ELF-1 (cell line): ENCODE measurements around the gene PRSS3.
"Not testable (repeated sequence)": the region's sequence is repeated elsewhere in the genome, so short reads cannot be mapped to it uniquely, and the experiment has no call there.

Experiments used
- DNase-seq: peaks from one replicate; pipeline ENCODE4 v3.0.0-alpha.2; 2016; ENCODE audit warnings: low read depth, low spot score

The PRSS3 gene

DNA sequence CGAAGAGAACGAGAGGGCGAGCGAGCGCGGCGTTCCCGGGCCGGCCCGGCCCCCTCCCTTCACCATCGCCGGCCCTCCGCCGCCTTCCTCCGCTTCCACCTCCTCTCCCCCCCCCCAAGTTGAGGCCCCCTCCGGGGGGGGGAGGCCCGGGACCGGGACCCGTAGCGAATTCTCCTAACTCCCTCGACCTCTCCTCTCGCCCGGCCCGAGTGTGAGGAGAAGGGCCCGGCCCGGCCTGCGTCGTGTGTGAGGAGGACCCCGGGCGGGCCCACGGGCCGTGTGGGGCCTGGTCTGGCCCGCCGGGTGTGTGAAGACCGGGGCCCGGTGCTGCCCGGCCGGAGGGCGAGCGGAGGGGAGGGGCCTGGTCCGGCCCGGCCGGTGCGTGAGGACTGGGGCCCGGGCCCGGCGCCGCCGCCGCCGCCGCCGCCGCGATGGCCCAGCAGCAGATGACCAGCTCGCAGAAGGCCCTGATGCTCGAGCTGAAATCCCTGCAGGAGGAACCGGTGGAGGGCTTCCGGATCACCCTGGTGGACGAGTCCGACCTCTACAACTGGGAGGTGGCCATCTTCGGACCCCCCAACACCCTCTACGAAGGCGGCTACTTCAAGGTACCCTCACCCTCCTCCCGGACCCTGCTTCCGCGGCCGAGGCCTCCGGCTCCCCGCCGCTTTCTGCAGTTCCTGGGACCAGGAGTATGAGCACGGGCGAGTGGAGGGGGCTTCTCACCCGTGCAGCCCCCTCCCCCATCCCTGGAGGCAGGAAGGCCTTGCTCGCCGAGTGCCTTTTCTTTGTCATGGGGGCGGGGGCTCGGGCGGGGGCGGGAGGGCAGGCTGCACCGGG, 22.2 kb downstream of the PRSS3 start:
- peak; percentile 85 for DNase-seq

DNA sequence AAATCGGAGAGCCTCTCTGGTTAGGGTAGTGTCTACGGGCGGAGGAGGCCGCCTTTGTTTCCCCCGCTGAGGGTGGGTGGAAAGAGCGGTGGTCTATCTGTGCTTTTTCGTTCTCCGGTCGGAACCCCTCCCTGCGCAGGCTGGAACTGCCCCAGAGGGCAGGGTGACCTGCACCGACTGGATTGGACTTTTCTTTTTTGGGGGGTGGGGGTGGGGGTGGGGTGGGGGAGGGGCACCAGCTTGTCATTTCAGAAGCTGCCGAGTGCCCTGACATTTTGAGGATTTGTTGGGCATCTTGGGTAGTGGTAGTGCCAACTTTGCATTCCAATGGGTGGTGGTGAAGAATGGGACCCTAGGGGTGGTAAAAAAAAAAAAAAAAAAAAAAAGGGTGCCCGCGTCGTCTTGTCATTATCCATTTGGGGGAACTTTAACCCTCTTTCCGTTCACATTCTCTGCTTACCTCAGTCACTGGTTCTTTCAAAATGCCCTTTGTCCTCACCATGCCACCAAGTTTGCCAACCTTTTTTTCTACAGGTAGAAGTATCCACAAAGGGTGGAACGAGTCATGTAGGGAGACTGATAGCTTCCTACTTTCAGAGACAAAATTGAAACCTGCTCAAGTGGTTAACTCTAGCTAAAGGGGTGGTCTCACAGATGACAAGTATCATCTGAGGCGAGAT, 22.9 kb downstream of the PRSS3 start:
- DNase-seq: no peak

GRCh38 chr9:33818847-33819500, 23.6 kb downstream of the PRSS3 start:
- DNase-seq: no peak

DNA sequence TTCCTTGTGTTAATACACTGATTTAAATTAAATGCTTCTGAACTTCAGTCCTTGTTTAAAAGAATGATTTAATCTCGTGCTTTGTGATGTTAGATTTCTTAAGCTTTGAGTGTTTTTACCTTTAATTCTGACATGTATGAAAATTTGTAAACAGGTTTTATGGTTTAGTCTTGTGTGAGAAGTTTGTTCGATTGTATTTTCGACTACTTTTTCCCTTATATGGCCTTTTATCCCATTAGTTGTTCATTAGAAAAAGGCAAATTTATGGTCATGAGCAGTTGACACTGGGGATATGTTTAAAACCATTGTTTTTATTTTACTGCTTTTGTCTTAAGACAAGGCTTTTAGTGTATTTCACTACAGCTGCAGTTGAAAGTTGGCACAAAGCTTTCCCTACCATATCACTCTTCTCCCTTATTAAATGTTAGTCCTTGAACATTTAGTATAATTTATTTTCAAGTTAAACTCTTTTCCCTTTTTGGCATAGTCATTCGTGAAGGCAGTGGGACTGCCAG, 24.9 kb downstream of the PRSS3 start:
- no peak for DNase-seq

DNA sequence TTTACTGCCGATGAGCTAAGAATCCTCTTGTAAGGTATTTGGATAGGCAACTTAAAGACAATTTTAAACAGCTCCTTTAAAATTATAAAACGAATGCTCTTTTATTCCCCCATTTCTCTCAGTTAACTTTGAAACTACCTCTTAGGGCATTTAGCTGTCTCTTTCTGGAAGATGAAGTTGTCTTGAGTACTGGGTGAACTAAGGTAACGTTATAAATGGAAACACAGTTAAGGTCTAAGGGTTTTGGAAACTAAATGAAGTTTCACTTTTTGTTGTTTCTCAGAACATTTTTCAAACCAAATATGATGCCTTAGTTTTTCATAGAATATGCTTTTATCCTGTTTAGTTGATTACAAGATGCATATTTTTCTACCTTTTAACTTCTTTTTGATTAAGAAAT, 28.4 kb downstream of the PRSS3 start:
- no peak for DNase-seq

GRCh38 chr9:33827285-33827684, 31.9 kb downstream of the PRSS3 start:
- DNase-seq: not testable (repeated sequence)

- DNase-seq: not testable (repeated sequence)
Measured at GRCh38 chr9:33829641-33830230, 34.4 kb downstream of the PRSS3 start.

GRCh38 chr9:33835625-33836260, 40.4 kb downstream of the PRSS3 start:
- no peak for DNase-seq

GRCh38 chr9:33836261-33836660, 40.9 kb downstream of the PRSS3 start:
- not testable (repeated sequence) for DNase-seq

DNA sequence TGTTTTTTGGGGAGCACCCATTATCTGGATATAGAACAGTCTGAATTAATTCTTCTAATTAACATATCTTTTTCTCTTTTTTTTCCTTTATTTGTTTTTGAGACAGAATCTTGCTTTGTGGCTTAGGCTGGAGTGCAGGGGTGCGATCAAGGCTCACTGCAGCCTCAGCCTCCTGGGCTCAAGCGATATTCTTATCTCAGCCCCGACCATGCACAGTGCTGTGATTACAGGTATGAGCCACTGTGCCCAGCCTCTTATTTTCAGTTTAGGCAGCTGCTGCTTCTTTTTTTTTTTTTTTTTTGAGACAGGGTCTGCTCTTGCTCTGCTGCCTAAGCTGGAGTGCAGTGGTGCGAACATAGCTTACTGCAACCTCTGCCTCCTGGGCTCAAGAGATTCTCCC, 41.8 kb downstream of the PRSS3 start:
- no peak for DNase-seq

DNA sequence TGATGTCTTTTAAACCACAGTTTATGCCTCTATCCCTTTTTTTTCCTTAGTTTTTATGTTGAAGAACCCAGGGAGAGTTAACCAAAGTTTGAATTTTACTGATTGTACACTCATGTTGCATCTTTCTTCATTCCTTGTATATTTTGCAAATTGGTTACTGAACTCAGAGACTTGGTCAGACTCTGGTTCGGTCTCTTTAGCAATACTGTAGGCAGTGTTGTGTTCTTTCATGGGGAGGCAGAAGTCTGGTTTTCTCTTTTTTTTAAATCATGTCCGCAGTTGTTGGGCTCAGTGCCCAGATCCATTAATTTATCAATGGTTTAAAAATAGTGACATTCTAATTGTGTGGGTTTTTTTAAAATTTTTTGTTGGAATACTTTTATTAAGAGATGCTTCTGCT, 45.0 kb downstream of the PRSS3 start:
- DNase-seq: no peak

DNA sequence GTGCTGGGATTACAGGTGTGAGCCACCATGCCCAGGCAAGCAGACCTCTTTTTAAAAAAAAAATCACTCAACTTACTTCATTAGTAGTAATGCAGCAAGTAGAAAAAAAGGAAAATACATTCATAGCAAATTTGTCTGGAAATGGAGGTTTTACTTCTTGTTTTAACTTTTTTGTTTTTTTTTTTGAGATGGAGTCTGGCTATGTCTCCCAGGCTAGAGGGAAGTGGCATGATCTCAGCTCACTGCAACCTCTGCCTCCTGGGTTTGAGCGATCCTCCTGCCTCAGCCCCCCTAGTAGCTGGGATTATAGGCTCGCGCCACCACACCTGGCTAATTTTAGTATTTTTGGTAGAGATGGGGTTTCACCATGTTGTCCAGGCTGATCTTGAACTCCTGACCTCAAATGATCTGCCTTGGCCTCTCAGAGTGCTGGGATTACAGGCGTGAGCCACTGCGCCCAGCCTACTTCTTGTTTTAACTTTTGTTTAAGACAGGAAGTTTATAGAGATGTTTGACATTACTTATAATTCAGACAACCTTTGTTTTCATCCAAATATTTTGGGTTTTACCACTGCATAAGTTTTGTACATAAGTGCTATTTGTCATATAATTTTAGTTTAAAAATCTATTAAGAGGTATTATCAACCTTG, 48.1 kb downstream of the PRSS3 start:
- DNase-seq: no peak

DNA sequence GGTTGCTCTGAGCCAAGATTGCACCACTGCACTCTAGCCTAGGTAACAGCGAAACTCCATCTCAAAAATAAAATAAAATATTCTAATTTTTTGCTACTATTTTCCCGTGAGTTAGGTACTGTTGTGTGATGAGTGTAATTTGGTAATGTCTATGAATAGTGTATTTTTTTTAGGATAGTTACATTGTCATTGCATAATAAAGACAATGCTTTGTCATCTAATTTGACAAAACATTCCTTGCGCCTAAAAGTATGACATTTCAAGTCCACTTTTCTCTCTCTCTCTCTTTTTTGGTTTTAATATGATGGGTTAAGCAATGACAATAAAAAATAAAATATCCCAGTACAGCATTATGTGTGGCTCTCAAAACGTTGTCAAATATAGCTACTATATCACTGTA, 50.9 kb downstream of the PRSS3 start:
- DNase-seq: no peak

DNA sequence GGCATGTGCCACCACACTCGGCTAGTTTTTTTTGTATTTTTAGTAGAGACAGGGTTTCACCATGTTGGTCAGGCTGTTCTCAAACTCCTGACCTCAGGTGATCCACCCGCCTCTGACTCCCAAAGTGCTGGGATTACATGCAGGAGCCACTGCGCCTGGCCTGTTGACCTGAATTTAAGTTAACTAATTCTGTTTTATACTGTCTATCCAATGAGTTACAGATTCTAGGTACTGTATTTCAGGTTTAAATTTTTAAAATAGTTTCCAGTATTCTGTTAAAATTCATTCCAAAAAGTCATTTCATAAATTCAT, 52.5 kb downstream of the PRSS3 start:
- not testable (repeated sequence) for DNase-seq
